ENCODE measurements around the gene BTBD2. TPM values are rescaled to one million over a fixed set of nuclear protein-coding genes. Genes with fewer than 3 reads are reported as not detected.

Gene BTBD2
- total RNA-seq, 1 experiment from 2014 or later, result 110 TPM

DNA sequence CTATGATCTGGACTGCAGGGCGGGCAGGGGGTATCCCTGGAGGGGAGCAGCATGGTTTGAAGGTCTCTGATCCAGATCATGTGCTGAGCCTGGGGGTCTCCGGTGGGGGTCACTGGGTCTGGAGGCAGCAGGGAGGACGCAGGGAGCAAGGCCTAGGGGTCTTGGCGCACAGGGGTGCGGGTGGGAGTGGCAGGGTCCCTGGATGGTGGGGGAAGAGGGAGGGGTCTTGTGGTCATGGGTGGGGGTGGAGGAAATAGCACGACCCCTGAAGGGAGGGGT, 1.9 kb downstream of the BTBD2 start:
- Histone ChIP-seq H3T11ph (ENCODE audit: low read length) (no peak overlapping the region), H3K56ac (ENCODE audit: insufficient read length, low read depth, low read length) (no peak overlapping the region), H3K14ac (ENCODE audit: insufficient read depth, low read length) (no peak overlapping the region), H4K91ac (ENCODE audit: insufficient read length, low read depth, low read length) (no peak overlapping the region), H2BK12ac (ENCODE audit: insufficient read length, low read depth, low read length) (no peak overlapping the region), H3K23ac (ENCODE audit: insufficient read length, low read depth, low read length) (no peak overlapping the region), H3K4me1 (ENCODE audit: insufficient read depth, low read length) (no peaks in the 10 kb centered on the region), H3K27ac (ENCODE audit: insufficient read length, low read depth, low read length) (no peak overlapping the region), H3K27me3 (ENCODE audit: insufficient read depth, low read length) (no peaks in the 10 kb centered on the region), H3K79me2 (ENCODE audit: insufficient read depth, low read length) (no peaks in the 10 kb centered on the region; the same call in 1 of the 2 replicates), H2BK5ac (ENCODE audit: insufficient read length, low read length) (no peak overlapping the region), H3K9me3 (ENCODE audit: control insufficient read depth, low read depth, low read length) (no peaks in the 10 kb centered on the region), H3K4ac (ENCODE audit: low read depth, low read length) (no peak overlapping the region), H2AK5ac (ENCODE audit: insufficient read length, low read length) (no peak overlapping the region), H2BK15ac (ENCODE audit: low read depth, low read length) (no peak overlapping the region), H3K23me2 (ENCODE audit: insufficient read length, low read depth, low read length, poor library complexity, severe bottlenecking) (peaks cover 4% of the 10 kb centered on the region), H3K18ac (ENCODE audit: insufficient read length, low read depth, low read length) (no peak overlapping the region), H4K20me1 (ENCODE audit: control insufficient read depth, insufficient read depth, insufficient read length) (no peaks in the 10 kb centered on the region), H2BK20ac (ENCODE audit: low read depth, low read length, poor library complexity, severe bottlenecking) (no peak overlapping the region), H4K5ac (ENCODE audit: insufficient read length, low read depth, low read length) (no peak overlapping the region), H4K8ac (replicated peaks; ENCODE audit: insufficient read length, low read depth, low read length) (no peak overlapping the region), H3K4me2 (ENCODE audit: insufficient read depth, insufficient read length, low read length) (no peak overlapping the region), H3K9ac (ENCODE audit: extremely low read depth, insufficient read length, low read length) (no peak overlapping the region), H2BK120ac (ENCODE audit: low read depth, low read length, poor library complexity, severe bottlenecking) (no peak overlapping the region), H3K79me1 (ENCODE audit: insufficient read depth, low read depth, low read length, poor library complexity, severe bottlenecking) (no peaks in the 10 kb centered on the region), H2AFZ (ENCODE audit: low read length) (no peak overlapping the region)
- H3K27me3 Mint-ChIP-seq (ENCODE audit: low read depth), result no peaks in the 10 kb centered on the region
- no peak overlapping the region for H3K27ac Mint-ChIP-seq
- TF ChIP-seq, protein P1, sequence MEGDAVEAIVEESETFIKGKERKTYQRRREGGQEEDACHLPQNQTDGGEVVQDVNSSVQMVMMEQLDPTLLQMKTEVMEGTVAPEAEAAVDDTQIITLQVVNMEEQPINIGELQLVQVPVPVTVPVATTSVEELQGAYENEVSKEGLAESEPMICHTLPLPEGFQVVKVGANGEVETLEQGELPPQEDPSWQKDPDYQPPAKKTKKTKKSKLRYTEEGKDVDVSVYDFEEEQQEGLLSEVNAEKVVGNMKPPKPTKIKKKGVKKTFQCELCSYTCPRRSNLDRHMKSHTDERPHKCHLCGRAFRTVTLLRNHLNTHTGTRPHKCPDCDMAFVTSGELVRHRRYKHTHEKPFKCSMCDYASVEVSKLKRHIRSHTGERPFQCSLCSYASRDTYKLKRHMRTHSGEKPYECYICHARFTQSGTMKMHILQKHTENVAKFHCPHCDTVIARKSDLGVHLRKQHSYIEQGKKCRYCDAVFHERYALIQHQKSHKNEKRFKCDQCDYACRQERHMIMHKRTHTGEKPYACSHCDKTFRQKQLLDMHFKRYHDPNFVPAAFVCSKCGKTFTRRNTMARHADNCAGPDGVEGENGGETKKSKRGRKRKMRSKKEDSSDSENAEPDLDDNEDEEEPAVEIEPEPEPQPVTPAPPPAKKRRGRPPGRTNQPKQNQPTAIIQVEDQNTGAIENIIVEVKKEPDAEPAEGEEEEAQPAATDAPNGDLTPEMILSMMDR (conservative IDR thresholded peaks at IDR 0.05), result no peak
- H3K36me3 Mint-ChIP-seq (ENCODE audit: insufficient read depth in 1 of 3, low read depth in 3 of 3), result peaks cover 21 to 32% (median 30%) of the 10 kb centered on the region in 3 experiments; a peak in 6 of 7 replicates
- no peaks in the 10 kb centered on the region; a peak in 2 of 5 replicates for H3K9me3 Mint-ChIP-seq
- no CpG with 5 or more reads among the region's 6 CpGs for WGBS (ENCODE audit: extremely low coverage, insufficient read length, low lambda C conversion rate)
- DNase-seq, result no peak
- peak overlapping the region; percentile 55 to 66; a peak in 2 of 5 replicates for H3K4me3 Mint-ChIP-seq
- peaks cover 5 to 17% of the 10 kb centered on the region in 2 experiments; a peak in 3 of 4 replicates for H3K4me1 Mint-ChIP-seq
